Measurements from ENCODE around the gene HAUS6. TPM values are rescaled to one million over a fixed set of nuclear protein-coding genes. Genes with fewer than 3 reads are reported as not detected.
"Not testable (repeated sequence)": the region's sequence is repeated elsewhere in the genome, so short reads cannot be mapped to it uniquely, and the experiment has no call there.

Gene HAUS6
- total and polyA plus RNA-seq, 4 experiments from 2014 or later, result 6.7 to 20.9 (median 13.5) TPM

DNA sequence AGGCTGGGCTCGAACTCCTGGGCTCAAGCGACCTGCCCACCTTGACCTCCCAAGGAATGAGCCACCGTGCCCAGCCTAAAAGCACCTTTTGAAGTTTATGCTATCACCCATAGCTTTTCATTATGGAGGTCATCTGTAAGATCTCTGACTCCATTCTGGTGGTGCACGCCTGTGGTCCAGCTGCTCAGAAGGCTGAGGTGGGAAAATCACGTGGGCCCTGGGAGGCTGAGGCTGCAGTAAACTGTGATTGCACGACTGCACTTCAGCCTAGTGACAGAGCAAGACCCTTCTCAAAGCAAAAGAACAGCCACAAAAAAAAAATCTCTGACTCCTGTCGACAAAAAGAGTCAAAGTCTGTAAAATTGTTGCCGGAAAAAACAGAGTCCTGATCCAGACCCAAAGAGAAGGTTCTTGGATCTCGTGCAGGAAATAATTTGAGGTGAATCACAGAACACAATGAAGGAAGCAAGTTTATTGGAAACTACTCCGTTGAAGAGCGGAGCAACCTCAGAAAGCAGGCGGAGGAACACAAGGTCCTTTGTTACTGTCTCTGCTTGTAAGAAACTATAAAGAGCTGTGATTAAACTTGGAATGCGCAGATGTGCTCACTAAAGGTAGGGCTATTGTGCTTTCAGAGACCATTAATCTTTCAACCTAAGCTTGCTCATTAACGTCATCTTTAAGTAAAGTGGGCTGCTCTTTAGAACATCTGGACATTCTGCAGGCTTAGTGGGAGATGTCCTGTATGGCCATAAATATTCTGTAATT, 2.0 kb upstream of the HAUS6 start:
- intact Hi-C loops (cut with micrococcal nuclease), result loop anchor here (5.0 kb wide), 1 partner anchor 68 kb away; no protein-coding TSS in a partner anchor
- no peak for DNase-seq
- H3K27ac Mint-ChIP-seq, result peak overlapping the region in 6 of 7 donors; percentile 27 to 88 (median 50)
- POLR2A ChIA-PET (ENCODE audit: partially characterized antibody), result interaction anchor here (1.0 to 2.2 kb wide), 6 partner anchors 8 to 126 kb away, joined by 3 to 8 read pairs (median 6); partner anchors contain the start of genes DENND4C and RRAGA
- H3K9me3 ChIP-seq (ENCODE audit: control insufficient read depth in 1 of 2, low read length in 2 of 2), result no peaks in the 10 kb centered on the region
- CTCF ChIA-PET (ENCODE audit: partially characterized antibody), result interaction anchor here (0.6 to 2.4 kb wide), 4 partner anchors 9 to 353 kb away, joined by 3 to 11 read pairs (median 3); partner anchors contain the start of gene RRAGA
- H3K4me3 Mint-ChIP-seq, result peak overlapping the region in 2 of 8 donors; percentile 26 to 42
- no peaks in the 10 kb centered on the region for H3K9me3 Mint-ChIP-seq
- peaks cover 11 to 30% (median 17%) of the 10 kb centered on the region in 4 donors for H3K4me1 Mint-ChIP-seq
- H3K4me1 ChIP-seq (ENCODE audit: insufficient read depth, low read length), result peaks cover 22% of the 10 kb centered on the region
- H3K4me3 ChIP-seq (ENCODE audit: low read length in 2 of 2), result no peak overlapping the region
- H3K36me3 Mint-ChIP-seq, result peaks cover 6 to 18% of the 10 kb centered on the region in 2 donors
- H3K27ac ChIP-seq (ENCODE audit: low read depth, low read length), result no peak overlapping the region
- no peaks in the 10 kb centered on the region for H3K36me3 ChIP-seq (ENCODE audit: insufficient read depth, low read length)
- H3K27me3 Mint-ChIP-seq, result no peaks in the 10 kb centered on the region
- H3K27me3 ChIP-seq (ENCODE audit: insufficient read depth, low read length), result no peaks in the 10 kb centered on the region

DNA sequence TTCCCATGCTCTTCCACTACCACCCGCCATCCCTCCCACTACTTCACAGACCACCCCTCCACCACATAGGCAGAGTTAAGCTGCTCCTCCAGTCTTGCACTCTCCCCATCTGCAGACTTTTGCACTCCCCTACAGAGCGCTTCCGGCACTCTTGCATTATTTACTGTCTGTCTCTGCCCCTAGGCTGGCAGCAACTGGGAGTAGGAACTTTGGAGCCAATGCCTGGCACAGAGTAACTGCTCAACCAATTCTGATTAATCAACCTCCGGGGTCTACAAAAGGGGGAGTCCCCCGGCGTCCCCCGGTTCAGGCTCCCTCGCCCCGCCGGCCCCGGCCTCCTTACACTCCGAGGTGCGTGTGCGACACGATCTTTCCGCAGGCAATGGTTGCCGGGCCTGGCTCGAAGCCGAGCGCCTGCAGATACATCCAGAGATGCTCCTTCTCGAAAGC, 498 bp downstream of the HAUS6 start:
- intact Hi-C loops (cut with micrococcal nuclease), result loop anchor here (1.0 to 5.0 kb wide), 5 partner anchors 25 to 278 kb away; partner anchors contain the start of genes DENND4C, PLIN2, RPS6 and RRAGA
- no peaks in the 10 kb centered on the region for H3K9me3 Mint-ChIP-seq

GRCh38 chr9:19101203-19101602, 1.5 kb downstream of the HAUS6 start:
- H3K4me3 Mint-ChIP-seq, result peak overlapping the region; percentile 47 to 95 (median 70)
- intact Hi-C loops (cut with micrococcal nuclease), result loop anchor here (5.0 kb wide), 1 partner anchor 71 kb away; no protein-coding TSS in a partner anchor
- no peak for DNase-seq
- Histone ChIP-seq H3K9me3 (ENCODE audit: control insufficient read depth in 1 of 2, low read length in 2 of 2) (no peaks in the 10 kb centered on the region), H3K27me3 (ENCODE audit: insufficient read depth, low read length) (no peaks in the 10 kb centered on the region), H3K36me3 (ENCODE audit: insufficient read depth, low read length) (no peaks in the 10 kb centered on the region), H3K27ac (ENCODE audit: low read depth, low read length) (no peak overlapping the region), H3K4me1 (ENCODE audit: insufficient read depth, low read length) (peaks cover 39% of the 10 kb centered on the region), H3K4me3 (ENCODE audit: low read length in 2 of 2) (no peak overlapping the region)
- peaks cover 23 to 55% (median 30%) of the 10 kb centered on the region in 4 donors for H3K4me1 Mint-ChIP-seq
- H3K27ac Mint-ChIP-seq, result peak overlapping the region in 5 of 7 donors; percentile 4 to 91 (median 52)
- ChIA-PET POLR2A (ENCODE audit: partially characterized antibody) (interaction anchor here (1.4 to 1.7 kb wide), 3 partner anchors 20 to 279 kb away, joined by 5 to 6 read pairs (median 6); partner anchors contain the start of gene RPS6), CTCF (ENCODE audit: partially characterized antibody) (interaction anchor here (0.8 to 1.8 kb wide), 6 partner anchors 12 to 356 kb away, joined by 3 to 12 read pairs (median 4); partner anchors contain the start of gene RRAGA)
- H3K9me3 Mint-ChIP-seq, result no peaks in the 10 kb centered on the region
- no peaks in the 10 kb centered on the region for H3K27me3 Mint-ChIP-seq
- peaks cover 3 to 28% of the 10 kb centered on the region in 2 donors for H3K36me3 Mint-ChIP-seq

More for the DNA sequence above, 498 bp downstream of the HAUS6 start:
- Mint-ChIP-seq H3K36me3 (peaks cover 3 to 25% of the 10 kb centered on the region in 2 donors), H3K27me3 (no peaks in the 10 kb centered on the region), H3K4me1 (peaks cover 18 to 45% (median 25%) of the 10 kb centered on the region in 4 donors), H3K27ac (peak overlapping the region; percentile 91 to 98 (median 96)), H3K4me3 (peak overlapping the region; percentile 91 to 98 (median 98))
- Histone ChIP-seq H3K27me3 (ENCODE audit: insufficient read depth, low read length) (no peaks in the 10 kb centered on the region), H3K27ac (ENCODE audit: low read depth, low read length) (peak overlapping the region; percentile 74), H3K4me1 (ENCODE audit: insufficient read depth, low read length) (peaks cover 32% of the 10 kb centered on the region), H3K4me3 (ENCODE audit: low read length in 2 of 2) (peak overlapping the region; percentile 73 to 74), H3K9me3 (ENCODE audit: control insufficient read depth in 1 of 2, low read length in 2 of 2) (no peaks in the 10 kb centered on the region), H3K36me3 (ENCODE audit: insufficient read depth, low read length) (no peaks in the 10 kb centered on the region)
- POLR2A ChIA-PET (ENCODE audit: partially characterized antibody), result interaction anchor here (0.6 to 1.7 kb wide), 11 partner anchors 9 to 278 kb away, joined by 3 to 9 read pairs (median 3); partner anchors contain the start of genes RPS6 and RRAGA
- CTCF ChIA-PET (ENCODE audit: partially characterized antibody), result interaction anchor here (0.6 to 1.8 kb wide), 2 partner anchors 53 to 72 kb away, joined by 3 to 12 read pairs; partner anchors contain the start of gene RRAGA
- DNase-seq, result peak; percentile 34 to 60 (median 43)

DNA sequence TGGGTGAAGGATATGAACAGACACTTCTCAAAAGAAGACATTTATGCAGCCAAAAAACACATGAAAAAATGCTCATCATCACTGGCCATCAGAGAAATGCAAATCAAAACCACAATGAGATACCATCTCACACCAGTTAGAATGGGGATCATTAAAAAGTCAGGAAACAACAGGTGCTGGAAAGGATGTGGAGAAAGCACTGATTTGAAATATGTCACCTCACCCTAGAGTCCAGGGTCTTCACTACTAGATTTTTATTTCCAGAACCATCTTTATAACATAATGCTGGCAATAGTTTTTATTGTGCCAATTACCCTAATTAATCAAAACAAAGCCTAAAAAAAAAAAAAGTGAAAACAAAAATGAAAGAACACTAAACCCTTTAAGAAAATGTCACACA, 5.3 kb downstream of the HAUS6 start:
- Mint-ChIP-seq H3K4me3 (peak overlapping the region in 6 of 8 donors; percentile 21 to 66 (median 34)), H3K27ac (peak overlapping the region in 4 of 7 donors; percentile 9 to 65 (median 50)), H3K4me1 (peaks cover 23 to 50% (median 32%) of the 10 kb centered on the region in 4 donors), H3K36me3 (peaks cover 13 to 41% of the 10 kb centered on the region in 2 donors)
- Histone ChIP-seq H3K36me3 (ENCODE audit: insufficient read depth, low read length) (peaks cover 12% of the 10 kb centered on the region), H3K4me1 (ENCODE audit: insufficient read depth, low read length) (peaks cover 35% of the 10 kb centered on the region)
- H3K9me3 Mint-ChIP-seq; H3K4me3 ChIP-seq (ENCODE audit: low read length in 2 of 2); DNase-seq; intact Hi-C loops (cut with micrococcal nuclease); POLR2A ChIA-PET (ENCODE audit: partially characterized antibody); H3K9me3 ChIP-seq (ENCODE audit: control insufficient read depth in 1 of 2, low read length in 2 of 2); H3K27me3 Mint-ChIP-seq; H3K27me3 ChIP-seq (ENCODE audit: insufficient read depth, low read length); H3K27ac ChIP-seq (ENCODE audit: low read depth, low read length): not testable (repeated sequence)
- CTCF ChIA-PET (ENCODE audit: partially characterized antibody), result interaction anchor here (1.2 to 1.6 kb wide), 2 partner anchors 10 to 12 kb away, joined by 3 to 13 read pairs; no protein-coding TSS in a partner anchor

GRCh38 chr9:19087106-19088000, 15.4 kb downstream of the HAUS6 start:
- H3K9me3 ChIP-seq (ENCODE audit: control insufficient read depth in 1 of 2, low read length in 2 of 2), result no peaks in the 10 kb centered on the region
- H3K27me3 ChIP-seq (ENCODE audit: insufficient read depth, low read length), result no peaks in the 10 kb centered on the region
- CTCF ChIA-PET (ENCODE audit: partially characterized antibody), result interaction anchor here (0.6 to 10.7 kb wide), 8 partner anchors 9 to 377 kb away, joined by 3 to 192 read pairs (median 4); partner anchors contain the start of gene RRAGA
- Mint-ChIP-seq H3K4me1 (peaks cover 0 to 4% (median 3%) of the 10 kb centered on the region in 4 donors), H3K27ac (peak overlapping the region in 2 of 7 donors; percentile 29 to 57), H3K4me3 (no peak overlapping the region), H3K9me3 (no peaks in the 10 kb centered on the region), H3K36me3 (peaks cover 22 to 52% of the 10 kb centered on the region in 2 donors), H3K27me3 (no peaks in the 10 kb centered on the region)
- no peaks in the 10 kb centered on the region for H3K4me1 ChIP-seq (ENCODE audit: insufficient read depth, low read length)
- intact Hi-C loops (cut with micrococcal nuclease), result loop anchor here (5.0 kb wide), 1 partner anchor 40 kb away; the partner anchor contains the start of gene PLIN2
- DNase-seq, result no peak
- no peak overlapping the region for H3K27ac ChIP-seq (ENCODE audit: low read depth, low read length)
- POLR2A ChIA-PET (ENCODE audit: partially characterized antibody), result interaction anchor here (0.6 kb wide), 1 partner anchor 114 kb away, joined by 3 read pairs; no protein-coding TSS in a partner anchor
- H3K4me3 ChIP-seq (ENCODE audit: low read length in 2 of 2), result no peak overlapping the region
- peaks cover 40% of the 10 kb centered on the region for H3K36me3 ChIP-seq (ENCODE audit: insufficient read depth, low read length)

DNA sequence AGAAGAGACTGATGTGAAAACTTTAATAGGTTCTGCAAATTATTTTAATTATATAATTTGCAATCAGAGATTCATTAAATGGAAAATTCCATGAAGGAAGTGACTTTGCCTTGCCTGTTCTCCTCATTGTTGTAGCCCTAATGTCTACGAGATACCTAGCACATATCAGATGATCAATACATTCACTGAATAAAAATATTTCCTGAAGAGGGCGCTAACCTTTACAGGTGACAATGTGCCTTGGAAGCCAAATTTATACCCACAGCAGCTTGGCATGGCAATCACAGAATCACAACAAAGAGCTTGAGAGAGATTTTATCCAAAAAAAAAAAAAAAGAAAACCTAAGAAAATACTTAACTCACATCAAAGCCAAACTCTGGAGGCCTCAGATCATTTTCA, 17.4 kb downstream of the HAUS6 start:
- no peaks in the 10 kb centered on the region for H3K27me3 Mint-ChIP-seq
- CTCF ChIA-PET (ENCODE audit: partially characterized antibody), result interaction anchor here (0.7 to 10.7 kb wide), 24 partner anchors 9 to 375 kb away, joined by 3 to 192 read pairs (median 5); partner anchors contain the start of gene RRAGA
- intact Hi-C loops (cut with micrococcal nuclease), result loop anchor here (1.0 to 5.0 kb wide), 3 partner anchors 42 to 372 kb away; partner anchors contain the start of gene PLIN2
- H3K27me3 ChIP-seq (ENCODE audit: insufficient read depth, low read length), result no peaks in the 10 kb centered on the region
- no peak overlapping the region for H3K4me3 ChIP-seq (ENCODE audit: low read length in 2 of 2)
- peaks cover 31% of the 10 kb centered on the region for H3K36me3 ChIP-seq (ENCODE audit: insufficient read depth, low read length)
- H3K27ac ChIP-seq (ENCODE audit: low read depth, low read length), result no peak overlapping the region
- H3K9me3 ChIP-seq (ENCODE audit: control insufficient read depth in 1 of 2, low read length in 2 of 2), result no peaks in the 10 kb centered on the region
- no peaks in the 10 kb centered on the region for H3K9me3 Mint-ChIP-seq
- H3K4me1 ChIP-seq (ENCODE audit: insufficient read depth, low read length), result no peaks in the 10 kb centered on the region
- peak in 4 of 5 donors; percentile 49 to 65 (median 54) for DNase-seq
- peak overlapping the region in 2 of 7 donors; percentile 19 to 58 for H3K27ac Mint-ChIP-seq
- POLR2A ChIA-PET (ENCODE audit: partially characterized antibody), result interaction anchor here (0.9 kb wide), 1 partner anchor 84 kb away, joined by 3 read pairs; no protein-coding TSS in a partner anchor
- H3K36me3 Mint-ChIP-seq, result peaks cover 21 to 50% of the 10 kb centered on the region in 2 donors
- H3K4me1 Mint-ChIP-seq, result peaks cover 0 to 4% (median 3%) of the 10 kb centered on the region in 4 donors
- H3K4me3 Mint-ChIP-seq, result no peak overlapping the region

Data from CD4-positive, alpha-beta memory T cell (primary cell).